ENCODE data around the gene CCDC122.

The CCDC122 gene

DNA sequence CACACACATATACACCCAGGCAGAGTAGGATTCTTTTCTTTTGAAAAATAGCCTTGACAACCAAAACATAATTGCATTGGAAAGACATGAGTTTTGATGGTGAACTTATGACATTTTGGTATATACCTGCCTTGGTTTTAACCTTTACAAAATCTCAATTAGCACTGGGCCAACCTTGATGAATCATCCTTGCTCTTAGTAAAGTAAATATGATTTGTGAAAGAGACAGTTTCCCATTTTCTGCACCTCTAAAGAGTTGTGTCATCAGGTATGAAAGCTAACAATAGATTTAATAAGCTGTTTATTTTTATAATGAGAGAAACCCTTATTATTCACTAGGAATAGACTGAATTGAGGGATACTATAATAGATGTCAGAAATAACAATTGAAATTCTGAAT, 77.0 kb downstream of the CCDC122 start:
- no peak for DNase-seq (ENCODE audit: low read depth)

DNA sequence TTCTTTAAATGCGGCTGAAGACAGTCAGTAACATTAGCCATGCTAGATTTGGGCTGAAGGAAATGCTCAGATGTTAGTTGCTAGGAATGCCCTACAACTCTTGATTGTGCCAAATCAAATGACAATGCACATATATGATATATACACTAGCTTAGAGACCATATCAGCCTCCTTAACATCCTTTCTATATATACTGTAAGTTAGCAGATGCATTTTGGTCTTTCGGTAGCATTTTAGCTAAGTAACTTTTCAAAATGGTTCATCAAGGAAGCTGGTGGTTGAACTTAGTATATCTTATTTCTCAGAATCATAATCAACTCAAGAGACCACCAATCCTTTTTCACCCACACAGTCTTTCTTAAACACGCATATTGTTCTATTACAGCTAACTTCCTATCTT, 78.7 kb downstream of the CCDC122 start:
- no peak for DNase-seq (ENCODE audit: low read depth)

DNA sequence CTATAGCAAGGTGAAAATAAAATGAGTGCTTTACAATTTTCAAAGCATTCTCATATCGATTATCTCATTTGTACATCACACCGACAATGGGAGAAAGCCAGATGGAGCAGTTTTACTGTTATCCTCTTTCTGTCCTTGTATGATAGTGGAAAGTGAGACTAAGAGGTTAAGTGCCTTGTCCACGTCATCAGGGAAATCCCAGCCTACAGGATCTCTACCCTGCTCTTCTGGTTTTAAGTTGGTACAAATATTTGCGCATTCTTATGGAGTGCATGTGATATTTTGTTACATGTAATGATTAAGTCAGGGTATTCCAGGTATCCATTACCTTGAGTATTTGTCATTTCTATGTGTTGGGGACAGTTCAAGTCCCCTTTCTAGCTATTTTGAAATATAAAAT, 80.3 kb downstream of the CCDC122 start:
- no peak for DNase-seq (ENCODE audit: low read depth)

DNA sequence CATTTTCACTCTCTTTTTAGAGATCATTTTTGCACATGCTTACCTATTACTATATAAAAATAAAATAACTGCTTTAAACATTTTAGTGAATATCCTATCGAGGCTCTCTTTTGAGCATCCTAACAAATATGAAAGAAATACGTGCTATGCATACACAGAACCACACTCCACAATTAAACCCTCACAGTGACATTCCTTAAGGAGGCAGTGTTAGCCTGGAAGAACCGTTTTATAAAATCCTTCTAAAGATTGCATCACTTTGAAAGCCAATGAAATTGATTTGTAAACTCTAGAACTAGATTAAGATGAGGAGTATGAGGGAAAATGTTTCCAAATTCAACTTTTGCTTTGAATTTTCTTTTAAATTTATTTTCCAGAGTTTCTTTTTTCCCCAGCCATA, 81.7 kb downstream of the CCDC122 start:
- DNase-seq (ENCODE audit: low read depth): no peak

DNA sequence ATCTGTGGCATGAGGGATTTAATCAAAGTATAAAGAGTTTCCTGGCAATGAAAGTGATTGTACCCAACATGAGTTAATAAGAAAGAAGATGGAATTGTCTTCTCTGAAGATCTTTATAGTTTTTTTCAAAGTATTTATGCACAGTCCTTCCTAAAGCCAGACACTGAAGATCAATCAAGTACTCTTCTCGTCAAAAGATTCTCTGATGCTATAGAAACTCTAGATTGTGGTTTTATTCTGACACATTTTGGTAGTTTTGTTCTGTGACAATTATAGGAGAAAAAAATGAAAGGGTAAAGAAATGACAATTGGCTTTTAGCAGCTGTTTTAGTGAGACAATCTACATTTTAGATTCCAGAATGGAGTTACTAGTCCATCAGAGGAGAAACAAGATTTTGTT, 82.4 kb downstream of the CCDC122 start:
- no peak for DNase-seq (ENCODE audit: low read depth)

DNA sequence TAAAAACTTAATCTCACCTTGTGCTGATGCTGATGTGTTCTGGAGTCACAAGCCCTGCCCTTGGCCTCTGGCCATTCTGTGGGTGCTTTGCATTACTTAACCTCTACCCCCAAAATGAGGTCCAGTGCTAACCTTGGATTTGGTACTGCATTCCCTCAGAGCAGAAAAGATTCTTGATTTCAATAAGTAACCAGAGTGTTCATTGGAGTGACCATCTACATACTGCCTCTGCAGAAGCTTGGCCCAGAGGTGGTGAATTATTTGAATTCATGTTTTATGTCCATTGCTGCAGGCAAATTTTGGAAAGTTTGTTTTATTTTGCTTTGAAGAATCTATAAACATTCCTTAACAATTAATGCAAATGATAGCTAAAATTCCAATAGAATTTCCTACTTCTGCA, 85.1 kb downstream of the CCDC122 start:
- DNase-seq (ENCODE audit: low read depth): no peak

DNA sequence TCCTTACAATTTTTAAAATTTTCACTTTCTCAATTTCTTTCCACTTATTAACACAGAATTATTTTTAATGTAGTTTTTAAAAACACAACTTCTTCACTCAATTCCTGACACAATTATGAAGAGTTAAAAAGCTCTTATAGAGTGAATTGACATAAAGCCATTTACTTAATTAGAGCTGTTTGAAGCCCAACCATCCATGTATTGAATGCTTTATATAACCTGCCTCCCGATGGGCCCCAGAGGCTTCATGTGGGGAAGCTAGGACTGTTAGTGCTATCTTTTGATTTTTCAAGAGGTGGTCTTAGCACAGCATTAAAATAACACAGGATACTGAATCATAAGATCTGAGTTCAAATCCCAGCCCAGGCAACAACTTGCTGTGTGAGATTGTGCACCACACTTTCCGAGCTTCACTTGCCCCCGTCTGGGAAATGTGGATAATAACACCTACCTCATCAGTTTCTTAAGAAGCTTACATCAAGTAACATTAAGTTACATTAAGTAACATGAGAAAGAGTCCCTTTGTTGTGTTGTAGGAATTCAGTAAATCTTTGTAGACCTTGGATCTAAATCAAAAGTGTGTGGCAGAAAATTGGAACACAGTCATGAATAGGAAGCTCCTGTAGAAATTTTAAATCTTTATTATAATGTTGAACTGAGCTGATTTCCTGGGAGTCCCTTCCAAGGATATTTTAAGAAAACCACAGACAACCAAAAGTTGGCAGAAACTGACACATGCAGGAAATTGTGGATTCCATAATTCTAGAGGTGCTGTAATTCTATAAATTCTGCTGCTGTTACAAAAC, 87.3 kb downstream of the CCDC122 start:
- peak; percentile 77 for DNase-seq (ENCODE audit: low read depth)

DNA sequence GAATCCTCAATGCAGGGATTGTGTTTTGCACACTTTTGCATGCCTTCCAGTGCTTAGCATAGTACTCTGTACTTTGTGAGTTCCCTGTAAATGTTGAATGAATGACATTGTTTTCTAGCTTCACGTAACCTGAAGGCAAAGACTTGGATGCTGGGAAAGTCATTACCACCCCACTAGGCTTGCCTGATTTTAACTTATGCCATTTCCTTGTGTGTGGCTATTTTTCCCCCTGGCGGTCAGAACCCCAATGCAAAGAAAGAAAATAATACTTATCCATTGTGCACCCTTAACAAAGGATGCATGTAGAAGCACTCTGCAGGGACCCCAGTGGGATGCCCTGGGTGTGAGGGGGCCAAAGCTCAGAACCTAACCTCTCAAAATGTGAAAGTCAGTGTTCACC, 91.5 kb downstream of the CCDC122 start:
- DNase-seq (ENCODE audit: low read depth): peak; percentile 36

DNA sequence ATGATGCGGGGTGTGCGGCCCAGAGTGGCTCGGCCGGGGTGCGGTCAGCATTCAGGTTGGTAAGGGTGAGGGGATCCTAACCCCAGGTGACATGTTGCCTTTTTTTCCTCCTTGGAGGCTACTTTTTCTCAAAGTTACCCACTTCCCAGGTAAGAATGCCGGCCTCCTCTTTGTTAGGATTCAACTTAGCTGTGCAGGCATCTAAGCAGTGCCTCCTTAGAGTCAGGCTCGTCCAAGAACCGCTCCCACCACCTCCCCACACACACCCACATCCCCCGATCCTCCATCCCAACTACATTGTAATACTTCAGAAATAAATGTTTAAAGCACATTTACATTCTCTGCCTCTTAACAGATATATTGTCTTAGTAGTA, 92.0 kb downstream of the CCDC122 start:
- DNase-seq (ENCODE audit: low read depth): no peak

DNA sequence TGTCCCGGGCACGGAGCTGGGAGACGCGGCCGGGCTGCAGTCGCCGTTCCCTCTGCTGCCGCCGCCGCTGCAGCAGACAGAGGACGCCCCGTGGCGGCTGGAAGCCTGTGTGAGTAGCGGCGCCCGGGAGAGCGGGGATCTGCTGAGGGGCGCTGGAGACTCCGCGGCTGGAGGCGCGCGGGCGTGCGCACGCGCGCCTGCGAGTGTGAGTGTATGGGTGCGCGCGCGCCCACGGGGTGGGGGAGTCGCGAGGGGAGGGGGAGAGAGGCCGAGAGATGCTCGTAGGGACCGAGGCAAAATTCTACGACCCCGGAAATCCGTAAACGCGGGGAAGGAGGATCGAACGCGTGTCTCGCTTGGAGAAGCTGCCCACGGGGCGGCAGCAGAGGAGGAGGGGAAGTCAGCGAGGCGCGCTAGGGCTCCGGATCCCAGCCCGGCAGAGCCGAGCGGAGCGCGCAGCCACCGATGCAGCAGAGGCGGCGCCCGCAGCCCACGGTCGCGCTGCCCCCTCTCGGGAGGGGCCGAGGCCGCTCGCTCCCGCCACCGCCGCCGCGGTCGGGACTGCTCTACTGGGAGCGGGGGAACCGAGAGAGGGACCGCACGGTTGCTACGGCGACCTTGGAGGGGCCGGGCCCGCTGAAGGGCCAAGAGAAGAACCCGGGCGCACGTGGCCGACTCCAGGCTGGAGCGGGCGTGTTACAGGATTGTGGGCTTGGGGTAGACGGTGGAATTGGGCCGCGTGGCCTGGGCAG, 92.6 kb downstream of the CCDC122 start, which contains the start of gene ENOX1:
TSS of gene ENOX1 (minus strand) at position 207 of the 752 bp plus-strand sequence.
- DNase-seq (ENCODE audit: low read depth): peak; percentile 81

DNA sequence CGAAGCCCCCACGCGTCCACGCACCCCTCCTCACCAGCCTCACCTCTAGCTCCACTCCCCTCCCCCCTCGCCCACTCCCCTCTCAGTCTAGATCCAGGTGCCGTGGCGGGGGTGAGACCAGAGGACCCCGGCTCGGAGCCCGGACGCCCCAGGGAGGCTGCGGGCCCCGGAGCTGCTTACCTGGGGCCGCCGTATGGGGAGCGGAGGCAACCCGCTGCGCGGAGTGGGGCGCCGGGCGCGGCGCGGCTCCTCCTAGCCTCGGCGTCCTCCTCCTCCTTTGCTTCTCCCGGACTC, 93.1 kb downstream of the CCDC122 start:
- DNase-seq (ENCODE audit: low read depth): no peak
